K562 (cell line): ENCODE results near the gene CNPY2. TPM values are rescaled to one million over a fixed set of nuclear protein-coding genes. Genes with fewer than 3 reads are reported as not detected.

Experiments used
- ATAC-seq: fragments of 200-7000 bp; cut with Tn5 transposase; 3 replicates; pipeline ENCODE4 v1.9.1; 2020; ENCODE audit warnings: moderate library complexity
- BruUV-seq: library from RNA; stranded (reverse); fragments of 400-500 nt; replicated peaks from 2 replicates; lab custom pipeline; 2021; lab: Mats Ljungman, UMichigan
- CTCF ChIA-PET: fragments of 300-600 bp; formaldehyde crosslinking; extraction: SDS; loops from one replicate; lab custom pipeline; 2021; ENCODE audit warnings: low intra/inter-chr PET ratio; lab: Yijun Ruan, JAX
- POLR2A ChIA-PET: fragments of 300-600, 350-650 bp; sonication (Branson Sonifier 250); formaldehyde crosslinking; extraction: SDS; loops from one replicate; lab custom pipeline; 2021; ENCODE audit warnings: antibody characterized with exemption, inconsistent platforms; lab: Yijun Ruan, JAX
- DNase-seq, 4 experiments: peaks; one replicate each; pipeline versions ENCODE4 v3.0.0 to v3.0.0-alpha.2; 2011 to 2018; ENCODE audit warnings: low spot score in 3 of 4, mixed read lengths in 3 of 4; ENCODE audit errors: extremely low read depth in 1 of 4
- FAIRE-seq: peaks from 2 replicates; lab custom pipeline; 2011; peaks lifted over from hg19 to GRCh38; lab: Jason Lieb, UNC
- H2AFZ ChIP-seq: 2 replicates; pipeline ENCODE4 v1.6.0; 2011; ENCODE audit warnings: low read depth, low read length, control low read depth, inconsistent platforms
- H3K27ac ChIP-seq: fragments of 200-600 bp; 3 replicates; pipeline ENCODE4 v1.8.0; 2011; ENCODE audit warnings: low read depth, mild to moderate bottlenecking, control low read depth, inconsistent platforms, low read length, moderate library complexity, mixed read lengths; ENCODE audit errors: extremely low read depth
- H3K27me3 ChIP-seq, 2 experiments: fragments of 300-600 bp in 1 of 2; 2 replicates in 1 of 2; 3 replicates in 1 of 2; pipeline versions ENCODE4 v1.6.0 to v1.8.0; 2011; ENCODE audit warnings: inconsistent platforms in 2 of 2, low read length in 2 of 2, mild to moderate bottlenecking in 1 of 2, mixed read lengths in 1 of 2, moderate library complexity in 1 of 2; ENCODE audit not compliant: control insufficient read depth in 2 of 2, insufficient read depth in 2 of 2
- H3K36me3 ChIP-seq: fragments of 300-600 bp; 3 replicates; pipeline ENCODE4 v1.8.0; 2011; ENCODE audit warnings: mild to moderate bottlenecking, low read length, inconsistent platforms; ENCODE audit not compliant: control insufficient read depth, insufficient read depth
- H3K4me1 ChIP-seq, 2 experiments: fragments of 200-600 bp in 1 of 2; replicated peaks in 1 of 2; 2 replicates in 1 of 2; 3 replicates in 1 of 2; pipeline versions ENCODE4 v1.5.1 to v1.8.0; 2011; ENCODE audit warnings: inconsistent platforms in 2 of 2, low read length in 2 of 2, mild to moderate bottlenecking in 1 of 2, mixed read lengths in 1 of 2, moderate library complexity in 1 of 2; ENCODE audit not compliant: control insufficient read depth in 2 of 2, insufficient read depth in 2 of 2
- H3K4me2 ChIP-seq: 2 replicates; pipeline ENCODE4 v1.6.1; 2011; ENCODE audit warnings: low read length, control low read depth, inconsistent platforms, mixed read lengths; ENCODE audit not compliant: insufficient read depth
- H3K4me3 ChIP-seq: fragments of 200-600 bp; sonication (generic), shearing (Covaris generic); 2 replicates; pipeline ENCODE4 v1.5.1; 2016; ENCODE audit warnings: control low read depth, inconsistent platforms
- H3K79me2 ChIP-seq: fragments of 200-600 bp; 3 replicates; pipeline ENCODE4 v1.8.0; 2011; ENCODE audit warnings: low read length, inconsistent platforms; ENCODE audit not compliant: control insufficient read depth, insufficient read depth
- H3K9ac ChIP-seq, 2 experiments: 2 replicates each; pipeline versions ENCODE4 v1.6.0 to v1.6.1; 2011; ENCODE audit warnings: low read depth in 2 of 2, low read length in 2 of 2, control low read depth in 1 of 2, inconsistent platforms in 1 of 2, mild to moderate bottlenecking in 1 of 2, mixed read lengths in 1 of 2; ENCODE audit not compliant: insufficient read depth in 1 of 2
- H3K9me1 ChIP-seq: one replicate; pipeline ENCODE4 v1.6.0; 2011; ENCODE audit warnings: inconsistent platforms, mild to moderate bottlenecking, low read length, moderate library complexity; ENCODE audit not compliant: control insufficient read depth, insufficient read depth
- H3K9me3 ChIP-seq: replicated peaks from 2 replicates; pipeline ENCODE4 v1.5.1; 2011; ENCODE audit warnings: low read depth, low read length, inconsistent platforms; ENCODE audit not compliant: control insufficient read depth, insufficient read depth
- H4K20me1 ChIP-seq: replicated peaks from 2 replicates; pipeline ENCODE4 v1.6.1; 2011; ENCODE audit warnings: low read length, inconsistent platforms, mixed read lengths; ENCODE audit not compliant: control insufficient read depth, insufficient read depth
- DPF2 ChIP-seq: fragments of 450-650 bp; IDR thresholded peaks from 2 replicates; pipeline ENCODE4 v1.6.1; 2016
- EGR1 ChIP-seq: fragments of 450-650 bp; conservative IDR thresholded peaks from 2 replicates; pipeline ENCODE4 v1.6.1; 2017; ENCODE audit warnings: mild to moderate bottlenecking
- HDAC6 ChIP-seq: IDR thresholded peaks from 2 replicates; pipeline ENCODE4 v1.6.1; 2012; ENCODE audit warnings: low read depth, mild to moderate bottlenecking, control low read depth, inconsistent platforms, low read length, moderate library complexity
- LEF1 ChIP-seq: fragments of 450-650 bp; IDR thresholded peaks from 2 replicates; pipeline ENCODE4 v1.6.1; 2016; ENCODE audit warnings: mild to moderate bottlenecking
- MAFF ChIP-seq: IDR thresholded peaks from 2 replicates; pipeline ENCODE4 v1.6.1; 2012; ENCODE audit warnings: low read length, improper control_type of control experiment
- MAZ ChIP-seq, 2 experiments: fragments of 450-650 bp in 1 of 2; sonication (generic) in 1 of 2; formaldehyde crosslinking; IDR thresholded peaks in 1 of 2; conservative IDR thresholded peaks in 1 of 2; 2 replicates each; pipeline versions ENCODE4 v1.4.0 to v1.5.0; 2020; ENCODE audit warnings: mild to moderate bottlenecking in 1 of 2, missing genetic modification reagents in 1 of 2
- MTA3 ChIP-seq: fragments of 450-650 bp; formaldehyde crosslinking; IDR thresholded peaks from 2 replicates; pipeline ENCODE4 v1.6.1; 2017; ENCODE audit warnings: mild to moderate bottlenecking, borderline replicate concordance
- NKRF ChIP-seq: fragments of 450-650 bp; IDR thresholded peaks from 2 replicates; pipeline ENCODE4 v1.6.1; 2016; ENCODE audit warnings: borderline replicate concordance
- RCOR1 ChIP-seq, 2 experiments: IDR thresholded peaks; 2 replicates each; pipeline ENCODE4 v1.6.1; 2012; ENCODE audit warnings: low read depth in 2 of 2, low read length in 2 of 2, borderline replicate concordance in 1 of 2, improper control_type of control experiment in 1 of 2
- SIRT6 ChIP-seq: IDR thresholded peaks from one replicate; pipeline ENCODE4 v1.6.1; 2012; ENCODE audit warnings: low read depth, mild to moderate bottlenecking, control low read depth, inconsistent platforms, low read length, moderate library complexity
- ZBTB17 ChIP-seq: fragments of 450-650 bp; formaldehyde crosslinking; IDR thresholded peaks from 2 replicates; pipeline ENCODE4 v1.4.0; 2020; ENCODE audit warnings: mild to moderate bottlenecking
- ZNF134 ChIP-seq: fragments of 250-450 bp; sonication (Bioruptor Pico); conservative IDR thresholded peaks from 2 replicates; pipeline ENCODE4 v1.4.0; 2020
- ZNF217 ChIP-seq: sonication (generic); formaldehyde crosslinking; IDR thresholded peaks from 2 replicates; pipeline ENCODE4 v1.8.0; 2022; ENCODE audit warnings: mild to moderate bottlenecking, missing genetic modification reagents
- ZNF263 ChIP-seq: sonication (generic); formaldehyde crosslinking; IDR thresholded peaks from 2 replicates; pipeline ENCODE4 v1.8.0; 2022; ENCODE audit warnings: mild to moderate bottlenecking, missing genetic modification reagents, borderline replicate concordance
- WGBS: fragments of 100-300 bp; shearing (Covaris generic); methylation state at CpG from one replicate; pipeline ENCODE4 v1.1.6; 2016; ENCODE audit warnings: low coverage, mixed read lengths; ENCODE audit not compliant: insufficient coverage; ENCODE audit errors: missing lambda C conversion rate; 5-methylcytosine and 5-hydroxymethylcytosine counted together
- in situ Hi-C: fragments of 300-500 bp; cut with MboI; formaldehyde crosslinking; loops from 4 replicates; pipeline ENCODE4 v1.15.0; 2018; ENCODE audit warnings: inconsistent platforms, mixed read lengths
- intact Hi-C: fragments of 100-400 bp; cut with micrococcal nuclease; formaldehyde crosslinking; loops from 2 replicates; pipeline ENCODE4 v1.14.2; 2022
- polyA plus RNA-seq, 8 experiments: library from polyadenylated mRNA; depleted of rRNA in 4 of 8; stranded (reverse) in 5 of 8; unstranded in 3 of 8; fragments of >200 nt; fragmentation: Nextera tagmentation in 2 of 8; fragmentation: Illumina TruSeq in 1 of 8; extraction: Ambion mirVana in 2 of 8; extraction: Trizol in 1 of 8; gene quantifications; 2 replicates each; pipeline versions ENCODE4 v1.2.1 to v1.2.3, GENCODE V29; 2011 to 2014; ENCODE audit warnings: inconsistent platforms in 1 of 8, missing spikeins in 1 of 8
- total RNA-seq, 7 experiments: library from RNA; depleted of rRNA in 6 of 7; stranded (reverse); fragments of >200 nt in 6 of 7; fragmentation: Illumina TruSeq in 2 of 7; extraction: Trizol in 2 of 7; gene quantifications; 2 replicates each; pipeline versions ENCODE4 v1.2.1 to v1.2.3, GENCODE V29; 2011 to 2021; ENCODE audit warnings: low replicate concordance in 1 of 7
- TF ChIP-seq, protein P1 (sequence below), 2 experiments: fragments of 450-650 bp; conservative IDR thresholded peaks; 2 replicates each; pipeline ENCODE4 v1.6.1; 2017; ENCODE audit warnings: mild to moderate bottlenecking in 2 of 2, moderate library complexity in 2 of 2
- TF ChIP-seq, protein P2 (sequence below): fragments of 450-650 bp; IDR thresholded peaks from 2 replicates; pipeline ENCODE4 v1.7.1; 2018; ENCODE audit warnings: mild to moderate bottlenecking, low read depth; ENCODE audit not compliant: partially characterized antibody

CNPY2 gene
- total and polyA plus RNA-seq, 9 of the 15 experiments (the other 6 are each of a cell fraction or from before 2014, with no cell fraction given): 33.8 to 190 (median 138) TPM

DNA sequence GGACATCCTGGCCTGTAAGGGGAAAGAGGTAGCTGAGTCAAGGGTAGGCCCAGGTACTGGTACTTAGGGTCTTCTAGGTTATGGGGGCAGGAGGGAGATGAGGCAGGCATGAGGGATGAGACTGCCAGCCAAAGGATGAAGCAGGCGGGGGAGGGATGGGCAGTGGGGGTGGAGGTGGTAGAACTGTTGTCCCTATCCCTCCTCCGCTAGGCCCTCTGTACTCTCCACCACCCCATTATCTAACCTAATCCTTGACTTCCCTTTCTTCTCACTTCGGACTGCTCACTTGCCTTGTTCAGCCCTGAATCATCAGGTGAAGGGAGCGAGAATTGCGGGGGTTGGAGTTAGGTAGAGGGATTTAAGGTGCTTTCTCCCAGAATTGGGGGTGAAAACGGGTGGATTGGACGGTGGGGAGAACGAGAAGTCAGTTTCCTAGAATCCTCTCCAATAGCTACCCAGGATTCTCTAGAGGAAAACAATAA lies 17.4 kb upstream of the CNPY2 start:
- peak in 3 of 4 experiments; percentile 48 to 63 (median 56) for DNase-seq
- ATAC-seq: peak; percentile 4
- Histone ChIP-seq H3K4me3 (peak overlapping the region; percentile 64), H3K79me2 (peaks cover 22% of the 10 kb centered on the region), H2AFZ (peak overlapping the region; percentile 95), H3K27me3 (no peaks in the 10 kb centered on the region), H3K4me1 (peaks cover 27 to 56% of the 10 kb centered on the region in 2 experiments), H3K36me3 (peaks cover 3% of the 10 kb centered on the region; the same call in 1 of the 3 replicates), H3K9ac (peak overlapping the region; percentile 88 to 95), H4K20me1 (no peaks in the 10 kb centered on the region), H3K9me3 (no peaks in the 10 kb centered on the region), H3K4me2 (peak overlapping the region; percentile 98), H3K27ac (peak overlapping the region; percentile 98), H3K9me1 (peaks cover 3% of the 10 kb centered on the region)
- intact Hi-C loops (loop anchor here (2.0 kb wide), 1 partner anchor 16 kb away; no protein-coding TSS in a partner anchor), in situ Hi-C loops (no loop called here)
- ChIA-PET POLR2A (interaction anchor here (0.6 to 19.0 kb wide), 10 partner anchors 8 to 784 kb away, joined by 3 to 274 read pairs (median 3); partner anchors contain the start of genes APOF, CNPY2, SPRYD4 and STAT2), CTCF (interaction anchor here (1.2 kb wide), 1 partner anchor 131 kb away, joined by 5 read pairs; no protein-coding TSS in a partner anchor)
- TSS peak; percentile 84 for BruUV-seq
- FAIRE-seq: no peak
- 5% methylated on average over 7 of the region's 8 CpGs for WGBS
- TF ChIP-seq MAZ (CRISPR knock-in tag; conservative IDR thresholded peaks at IDR 0.05 in 1 of 2, IDR thresholded peaks at IDR 0.05 in 1 of 2) (0 out of 4 replicates have a peak, but pooled peaks of 1 of the 2 experiments have one; percentile 18), ZNF263 (no peak; the same call in 1 of the 2 replicates), RCOR1 (IDR thresholded peaks at IDR 0.05; ENCODE audit: borderline replicate concordance in 1 of 2, low read depth in 2 of 2, low read length in 2 of 2) (0 out of 4 replicates have a peak, but pooled peaks of 1 of the 2 experiments have one; percentile 13), EGR1 (peak; percentile 83), HDAC6 (no peak), ZNF134 (CRISPR knock-in tag) (peak; percentile 95), LEF1 (0 out of 2 replicates have a peak, but pooled peaks have one; percentile 38), DPF2 (peak; percentile 76), MTA3 (no peak), ZNF217 (CRISPR knock-in tag) (no peak), NKRF (0 out of 2 replicates have a peak, but pooled peaks have one; percentile 29), ZBTB17 (CRISPR knock-in tag) (0 out of 2 replicates have a peak, but pooled peaks have one; percentile 22), MAFF (no peak), SIRT6 (no peak)
- TF ChIP-seq, protein P1, sequence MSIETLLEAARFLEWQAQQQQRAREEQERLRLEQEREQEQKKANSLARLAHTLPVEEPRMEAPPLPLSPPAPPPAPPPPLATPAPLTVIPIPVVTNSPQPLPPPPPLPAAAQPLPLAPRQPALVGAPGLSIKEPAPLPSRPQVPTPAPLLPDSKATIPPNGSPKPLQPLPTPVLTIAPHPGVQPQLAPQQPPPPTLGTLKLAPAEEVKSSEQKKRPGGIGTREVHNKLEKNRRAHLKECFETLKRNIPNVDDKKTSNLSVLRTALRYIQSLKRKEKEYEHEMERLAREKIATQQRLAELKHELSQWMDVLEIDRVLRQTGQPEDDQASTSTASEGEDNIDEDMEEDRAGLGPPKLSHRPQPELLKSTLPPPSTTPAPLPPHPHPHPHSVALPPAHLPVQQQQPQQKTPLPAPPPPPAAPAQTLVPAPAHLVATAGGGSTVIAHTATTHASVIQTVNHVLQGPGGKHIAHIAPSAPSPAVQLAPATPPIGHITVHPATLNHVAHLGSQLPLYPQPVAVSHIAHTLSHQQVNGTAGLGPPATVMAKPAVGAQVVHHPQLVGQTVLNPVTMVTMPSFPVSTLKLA (conservative IDR thresholded peaks at IDR 0.05): no peak
- TF ChIP-seq, protein P2, sequence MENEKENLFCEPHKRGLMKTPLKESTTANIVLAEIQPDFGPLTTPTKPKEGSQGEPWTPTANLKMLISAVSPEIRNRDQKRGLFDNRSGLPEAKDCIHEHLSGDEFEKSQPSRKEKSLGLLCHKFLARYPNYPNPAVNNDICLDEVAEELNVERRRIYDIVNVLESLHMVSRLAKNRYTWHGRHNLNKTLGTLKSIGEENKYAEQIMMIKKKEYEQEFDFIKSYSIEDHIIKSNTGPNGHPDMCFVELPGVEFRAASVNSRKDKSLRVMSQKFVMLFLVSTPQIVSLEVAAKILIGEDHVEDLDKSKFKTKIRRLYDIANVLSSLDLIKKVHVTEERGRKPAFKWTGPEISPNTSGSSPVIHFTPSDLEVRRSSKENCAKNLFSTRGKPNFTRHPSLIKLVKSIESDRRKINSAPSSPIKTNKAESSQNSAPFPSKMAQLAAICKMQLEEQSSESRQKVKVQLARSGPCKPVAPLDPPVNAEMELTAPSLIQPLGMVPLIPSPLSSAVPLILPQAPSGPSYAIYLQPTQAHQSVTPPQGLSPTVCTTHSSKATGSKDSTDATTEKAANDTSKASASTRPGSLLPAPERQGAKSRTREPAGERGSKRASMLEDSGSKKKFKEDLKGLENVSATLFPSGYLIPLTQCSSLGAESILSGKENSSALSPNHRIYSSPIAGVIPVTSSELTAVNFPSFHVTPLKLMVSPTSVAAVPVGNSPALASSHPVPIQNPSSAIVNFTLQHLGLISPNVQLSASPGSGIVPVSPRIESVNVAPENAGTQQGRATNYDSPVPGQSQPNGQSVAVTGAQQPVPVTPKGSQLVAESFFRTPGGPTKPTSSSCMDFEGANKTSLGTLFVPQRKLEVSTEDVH: no peak
